ENCODE results near the gene ESAM.

Gene ESAM

DNA sequence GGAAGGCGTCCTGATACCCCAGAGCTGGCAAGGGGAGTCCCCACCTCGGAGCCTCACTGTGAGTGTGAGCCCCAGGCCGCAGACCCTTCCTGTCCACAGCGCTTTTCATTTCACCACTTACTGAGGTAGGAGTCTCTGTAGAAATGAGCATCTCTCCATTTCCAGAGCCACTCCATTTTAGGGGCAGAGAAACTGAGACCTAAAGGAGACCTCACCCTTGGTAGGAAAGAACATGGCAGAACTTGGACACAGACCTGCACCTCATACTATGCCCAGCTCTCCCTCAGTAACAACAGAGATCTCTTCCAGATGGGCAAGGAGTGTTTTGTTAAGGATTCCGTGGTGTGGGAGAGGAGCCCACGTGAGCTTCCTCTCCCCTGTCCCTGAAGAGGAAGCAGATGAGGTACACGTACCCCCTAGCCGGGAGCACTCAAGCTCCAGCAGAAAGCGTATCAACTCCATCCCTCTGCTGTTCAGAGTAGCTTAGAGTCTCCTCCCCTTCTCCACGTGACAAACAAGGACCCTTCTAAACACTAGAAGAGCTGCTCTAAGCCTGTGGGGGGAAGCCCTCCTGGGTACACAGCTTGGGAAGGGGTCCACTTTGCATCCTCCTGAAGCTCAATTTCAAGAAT lies 9.5 kb downstream of the ESAM start:
- DNase-seq (ENCODE audit: low read depth), result no peak

GRCh38 chr11:124751741-124752470 lies 10.2 kb downstream of the ESAM start, which contains the start of gene VSIG2:
Gene VSIG2, minus strand, starts transcription at chr11:124752255. Its CDS starts 118 bp downstream, at chr11:124752137.
- no peak for DNase-seq (ENCODE audit: low read depth)

DNA sequence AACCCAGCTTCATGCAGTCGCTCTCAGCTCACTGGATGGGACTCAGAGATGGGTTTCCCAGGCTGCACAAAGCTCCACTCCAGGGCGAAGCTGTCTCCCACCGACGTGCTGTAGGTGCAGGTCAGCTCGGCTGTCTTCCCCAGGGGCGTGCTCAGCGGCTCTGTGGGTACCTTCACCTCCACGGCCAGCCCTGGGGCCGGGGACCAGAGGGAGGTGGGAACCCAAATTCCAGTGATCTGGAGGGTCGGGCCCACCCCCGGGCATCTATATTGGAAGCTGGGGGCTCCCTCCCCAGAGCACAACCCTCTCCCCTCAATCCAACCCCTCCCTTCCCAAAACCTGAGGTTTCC lies 10.7 kb downstream of the ESAM start:
- no peak for DNase-seq (ENCODE audit: low read depth)

DNA sequence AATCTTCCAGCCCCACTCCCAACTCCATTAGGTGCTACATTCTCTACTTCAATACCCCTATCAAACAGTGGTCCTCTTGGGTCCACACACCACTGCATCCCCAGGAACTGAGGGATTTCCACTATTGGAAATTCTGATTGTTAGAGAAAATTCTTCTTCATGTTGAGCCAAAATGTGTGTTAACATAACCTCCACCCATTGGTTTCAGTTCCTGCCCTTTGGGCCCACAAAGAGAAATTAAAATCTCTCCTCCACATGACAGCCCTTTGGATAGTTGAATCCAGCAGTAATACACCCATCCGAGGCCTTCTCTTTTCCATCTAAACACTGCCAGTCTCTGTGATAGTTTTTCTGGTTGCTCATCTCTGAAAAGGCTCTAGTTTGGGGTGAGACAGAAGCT lies 12.2 kb downstream of the ESAM start:
- no peak for DNase-seq (ENCODE audit: low read depth)

- no peak for DNase-seq (ENCODE audit: low read depth)
Observed at GRCh38 chr11:124748481-124749343, 13.4 kb downstream of the ESAM start.

DNA sequence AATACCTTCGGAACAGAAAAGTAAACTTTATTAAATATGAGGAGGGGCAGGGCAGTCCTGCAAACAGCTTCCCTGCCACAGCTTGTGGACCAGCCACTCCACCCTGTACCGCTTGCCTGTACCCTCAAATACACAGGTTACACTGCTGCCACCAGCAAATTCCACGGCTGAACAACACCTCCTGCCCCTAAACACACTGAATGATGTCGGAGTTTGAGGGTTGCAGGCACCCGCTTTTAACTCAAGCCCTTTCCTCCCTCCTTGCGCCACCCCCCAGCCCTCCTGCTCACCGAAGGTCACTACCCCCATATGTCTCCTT lies 14.0 kb downstream of the ESAM start:
- no peak for DNase-seq (ENCODE audit: low read depth)

DNA sequence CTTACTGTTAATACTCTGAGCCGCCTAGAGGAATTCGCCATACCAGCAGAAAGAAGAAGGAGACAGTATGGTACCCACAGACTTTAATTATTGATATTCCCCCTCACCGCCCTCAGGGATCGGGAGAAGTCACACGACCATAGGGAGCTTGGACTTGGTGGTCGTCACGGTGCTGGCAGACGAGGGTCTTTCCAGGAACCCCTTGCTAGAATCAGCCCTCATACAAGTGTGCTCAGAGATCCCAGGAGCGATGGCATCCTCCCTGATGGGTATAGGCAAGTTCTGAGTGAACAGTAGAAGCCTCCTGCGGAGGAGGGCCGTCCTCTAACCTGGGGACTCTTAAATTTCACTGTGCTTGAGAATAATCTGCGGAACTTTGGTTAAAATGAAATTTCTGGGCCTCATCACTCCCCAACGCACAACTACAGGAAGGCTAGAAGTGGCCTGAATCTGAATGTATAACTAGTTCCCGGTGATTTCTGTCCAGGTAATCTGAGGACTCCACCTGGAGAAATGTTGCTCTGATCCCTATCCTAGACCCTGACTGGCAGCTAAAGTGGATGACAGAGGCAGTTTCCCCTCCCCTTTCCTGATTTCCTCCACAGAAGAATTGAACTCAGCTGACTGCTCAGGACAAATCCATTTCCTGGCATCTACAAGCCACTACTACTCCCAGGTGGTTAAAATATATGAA lies 14.5 kb downstream of the ESAM start:
- no peak for DNase-seq (ENCODE audit: low read depth)

DNA sequence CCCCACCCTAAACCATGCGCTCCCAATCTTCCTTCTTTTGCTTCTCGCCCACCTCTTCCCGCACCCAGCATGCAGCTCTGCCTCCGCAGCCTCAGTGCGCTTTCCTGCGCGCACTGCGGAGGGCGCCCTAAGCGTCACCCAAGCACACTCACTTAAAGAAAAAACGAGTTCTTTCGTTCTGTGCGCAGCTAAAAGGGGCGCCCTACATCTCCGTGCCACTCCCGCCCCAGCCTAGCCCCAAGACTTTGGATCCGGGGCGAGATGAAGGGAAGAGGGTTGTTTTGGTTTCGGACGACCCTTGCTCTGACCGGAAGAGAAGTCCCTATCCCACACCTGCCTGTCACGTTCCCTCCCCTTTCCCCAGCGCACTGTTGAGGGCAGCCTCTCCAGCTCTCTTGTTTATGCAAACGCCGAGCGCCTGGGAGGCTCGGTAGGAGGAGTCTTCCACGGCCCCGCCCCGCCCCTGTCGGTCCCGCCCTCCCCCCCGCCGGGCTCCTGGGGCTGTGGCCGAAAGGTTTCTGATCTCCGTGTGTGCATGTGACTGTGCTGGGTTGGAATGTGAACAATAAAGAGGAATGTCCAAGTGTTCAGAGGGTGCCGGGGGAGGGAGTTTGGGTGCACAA lies 15.4 kb downstream of the ESAM start:
- DNase-seq (ENCODE audit: low read depth), result peak; percentile 67

- DNase-seq (ENCODE audit: low read depth), result no peak
Observed at GRCh38 chr11:124745835-124746620, 16.1 kb downstream of the ESAM start.

DNA sequence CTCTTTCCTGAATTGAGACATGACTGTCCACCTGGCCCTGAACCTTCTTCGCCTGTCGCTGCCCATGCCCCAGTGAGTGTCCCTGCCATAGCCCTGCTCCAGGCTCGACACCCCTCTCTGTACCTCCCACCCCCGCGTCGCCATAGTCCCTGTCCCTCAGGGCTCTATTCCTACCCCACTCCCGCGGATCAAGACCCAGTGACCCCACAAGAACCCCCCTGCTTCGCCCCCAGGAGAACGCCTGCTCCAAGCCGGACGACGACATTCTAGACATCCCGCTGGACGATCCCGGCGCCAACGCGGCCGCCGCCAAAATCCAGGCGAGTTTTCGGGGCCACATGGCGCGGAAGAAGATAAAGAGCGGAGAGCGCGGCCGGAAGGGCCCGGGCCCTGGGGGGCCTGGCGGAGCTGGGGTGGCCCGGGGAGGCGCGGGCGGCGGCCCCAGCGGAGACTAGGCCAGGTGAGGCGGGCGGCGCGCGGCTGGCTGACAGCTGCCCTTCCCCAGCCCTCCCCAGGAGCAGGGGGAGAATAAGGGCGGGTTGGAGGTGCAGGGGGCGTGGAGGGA lies 16.7 kb downstream of the ESAM start:
- no peak for DNase-seq (ENCODE audit: low read depth)

DNA sequence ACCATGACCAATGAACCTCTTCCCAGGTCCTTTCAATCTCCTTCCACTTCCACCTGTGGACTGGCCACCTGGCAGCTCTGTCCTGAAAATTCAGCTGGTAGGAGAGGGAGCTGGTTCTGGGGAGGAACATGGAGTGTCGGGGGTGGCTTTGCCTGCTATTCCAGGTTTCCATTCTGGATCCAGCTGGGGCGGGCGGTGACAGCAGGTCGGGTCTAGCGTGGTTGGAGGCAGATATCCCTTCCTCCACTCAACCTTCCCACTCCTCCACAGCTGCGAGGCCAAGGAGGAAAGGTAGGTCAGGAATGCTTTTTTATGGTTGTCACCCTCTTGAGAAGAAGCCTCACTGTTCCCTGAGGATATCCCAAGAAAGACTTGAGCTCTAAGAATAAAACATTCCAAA lies 19.0 kb downstream of the ESAM start:
- DNase-seq (ENCODE audit: low read depth), result no peak

- no peak for DNase-seq (ENCODE audit: low read depth)
Observed at GRCh38 chr11:124742555-124742954, 19.5 kb downstream of the ESAM start.

GRCh38 chr11:124740277-124740882 lies 21.7 kb downstream of the ESAM start:
- no peak for DNase-seq (ENCODE audit: low read depth)

GRCh38 chr11:124739479-124740276 lies 22.4 kb downstream of the ESAM start, which contains the start of gene NRGN:
Gene NRGN, plus strand, starts transcription at chr11:124739942. Its CDS starts 143 bp downstream, at chr11:124740085.
- DNase-seq (ENCODE audit: low read depth), result peak; percentile 79

GRCh38 chr11:124738713-124739478 lies 23.2 kb downstream of the ESAM start:
- no peak for DNase-seq (ENCODE audit: low read depth)

GRCh38 chr11:124737638-124738305 lies 24.3 kb downstream of the ESAM start:
- DNase-seq (ENCODE audit: low read depth), result no peak

DNA sequence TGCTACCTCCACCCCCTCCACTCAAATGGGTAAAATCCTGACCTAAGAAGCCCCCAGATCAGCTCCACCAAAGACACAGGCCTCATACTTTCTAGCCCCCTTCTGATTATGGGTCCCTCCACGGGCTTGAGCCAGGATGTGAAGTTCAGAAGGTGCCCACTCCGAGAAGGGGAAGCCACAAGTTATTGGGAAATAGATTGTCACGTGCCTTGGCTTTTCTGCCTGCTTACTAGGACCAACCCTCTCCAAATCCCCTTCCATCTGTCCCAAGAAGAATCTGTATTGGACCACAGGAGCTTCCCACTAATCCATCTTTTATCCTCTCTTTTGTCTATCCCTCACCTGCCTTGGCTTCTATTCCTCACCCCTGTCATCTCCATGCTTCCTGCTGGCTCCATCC lies 25.4 kb downstream of the ESAM start:
- no peak for DNase-seq (ENCODE audit: low read depth)

DNA sequence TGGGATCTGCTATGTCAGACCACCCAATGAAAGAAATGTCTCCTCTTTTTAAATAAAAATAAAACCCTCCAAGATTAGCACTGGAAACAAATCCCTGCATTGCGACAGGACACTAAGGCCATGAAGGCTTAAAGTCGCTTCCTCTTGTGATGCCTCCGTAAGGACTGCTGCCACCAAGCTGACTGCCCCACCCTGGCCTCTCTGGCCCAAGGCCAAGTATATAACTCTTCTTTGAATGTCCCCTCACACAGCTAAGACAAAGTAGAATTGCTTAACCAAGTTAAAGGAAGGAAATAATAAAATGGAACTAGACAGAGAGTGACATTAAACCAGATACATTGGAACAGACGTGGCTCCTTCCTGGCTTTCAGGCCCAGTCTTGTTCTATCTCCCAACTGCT lies 29.9 kb downstream of the ESAM start:
- DNase-seq (ENCODE audit: low read depth), result no peak

Measured in T follicular helper cell (primary cell).